Cardiac septum (tissue), 1 donor: Measurements from ENCODE around the gene RCE1. TPM values are rescaled to one million over a fixed set of nuclear protein-coding genes. Genes with fewer than 3 reads are reported as not detected.
"Not testable (repeated sequence)": the region's sequence is repeated elsewhere in the genome, so short reads cannot be mapped to it uniquely, and the experiment has no call there.

Experiments used
- DNase-seq: peaks from one replicate; pipeline ENCODE4 v3.0.0-alpha.2; 2020; ENCODE audit warnings: low spot score
- intact Hi-C: fragments of 100-400 bp; cut with DNase I; formaldehyde crosslinking; loops from one replicate; pipeline ENCODE4 v1.14.0; 2022
- long read RNA-seq: library from polyadenylated mRNA; unstranded; transcript quantifications from one replicate; pipeline ENCODE4 v2.0.0, GENCODE V29; 2021
- total RNA-seq: library from RNA; stranded (reverse); fragmentation: NEBNext Ultra II Directional; extraction: Animal tissue kit (Norgen Biotek cat#: 25700); gene quantifications from one replicate; pipeline ENCODE4 v1.2.1, GENCODE V29; 2021
- donor health status: DM: no; HTN: no; CAD: no.

Gene RCE1, protein sequence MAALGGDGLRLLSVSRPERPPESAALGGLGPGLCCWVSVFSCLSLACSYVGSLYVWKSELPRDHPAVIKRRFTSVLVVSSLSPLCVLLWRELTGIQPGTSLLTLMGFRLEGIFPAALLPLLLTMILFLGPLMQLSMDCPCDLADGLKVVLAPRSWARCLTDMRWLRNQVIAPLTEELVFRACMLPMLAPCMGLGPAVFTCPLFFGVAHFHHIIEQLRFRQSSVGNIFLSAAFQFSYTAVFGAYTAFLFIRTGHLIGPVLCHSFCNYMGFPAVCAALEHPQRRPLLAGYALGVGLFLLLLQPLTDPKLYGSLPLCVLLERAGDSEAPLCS
- total RNA-seq: 5.7 TPM
- long read RNA-seq, transcript RCE1-201 (8 exons, 1,485 nt): major isoform, 6 of 9 reads
- long read RNA-seq, partial matches to known transcripts: 1 of 9 reads
- long read RNA-seq, other reads (novel, unspliced or antisense): 2 of 9 reads

DNA sequence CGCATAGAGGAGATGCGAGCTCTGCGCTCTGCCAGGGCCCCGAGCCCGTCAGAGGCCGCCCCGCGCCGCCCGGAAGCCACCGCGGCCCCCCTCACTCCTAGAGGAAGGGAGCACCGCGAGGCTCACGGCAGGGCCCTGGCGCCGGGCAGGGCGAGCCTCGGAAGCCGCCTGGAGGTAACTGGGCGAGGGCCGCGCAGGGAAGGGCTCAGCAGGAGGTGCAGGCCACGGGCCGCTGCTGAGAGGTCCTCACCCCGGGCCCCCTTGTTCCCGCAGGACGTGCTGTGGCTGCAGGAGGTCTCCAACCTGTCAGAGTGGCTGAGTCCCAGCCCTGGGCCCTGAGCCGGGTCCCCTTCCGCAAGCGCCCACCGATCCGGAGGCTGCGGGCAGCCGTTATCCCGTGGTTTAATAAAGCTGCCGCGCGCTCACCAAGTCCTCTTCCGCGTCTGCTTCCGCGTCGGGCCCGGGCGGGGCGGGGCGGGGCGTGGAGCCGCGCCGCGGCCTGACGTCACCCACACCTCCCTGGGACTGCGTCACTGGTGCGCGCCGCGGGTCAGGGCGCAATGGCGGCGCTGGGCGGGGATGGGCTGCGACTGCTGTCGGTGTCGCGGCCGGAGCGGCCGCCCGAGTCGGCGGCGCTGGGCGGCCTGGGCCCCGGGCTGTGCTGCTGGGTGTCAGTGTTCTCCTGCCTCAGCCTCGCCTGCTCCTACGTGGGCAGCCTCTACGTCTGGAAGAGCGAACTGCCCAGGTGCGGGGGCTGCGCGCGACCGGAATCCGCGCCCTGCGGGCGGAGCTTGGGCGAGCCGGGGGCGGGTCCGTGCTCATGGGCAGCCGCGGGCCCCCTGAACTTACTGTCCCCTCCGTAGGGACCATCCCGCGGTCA, at the start of gene RCE1:
Gene RCE1 (plus strand): TSS at position 546 of the 880 bp plus-strand sequence. CDS start 15 bp downstream, at position 561.
- intact Hi-C loops: loop anchor here (1.0 kb wide), 1 partner anchor 13 kb away; no protein-coding TSS in a partner anchor
- DNase-seq: peak; percentile 95

- intact Hi-C loops, DNase-seq: not testable (repeated sequence)
Measured at GRCh38 chr11:66799815-66800214, 43.4 kb upstream of the RCE1 start.

- intact Hi-C loops: no loop called here
- no peak for DNase-seq
Measured at GRCh38 chr11:66800720-66801428, 42.4 kb upstream of the RCE1 start.

- intact Hi-C loops: no loop called here
- no peak for DNase-seq
Measured at GRCh38 chr11:66809592-66809991, 33.6 kb upstream of the RCE1 start.

DNA sequence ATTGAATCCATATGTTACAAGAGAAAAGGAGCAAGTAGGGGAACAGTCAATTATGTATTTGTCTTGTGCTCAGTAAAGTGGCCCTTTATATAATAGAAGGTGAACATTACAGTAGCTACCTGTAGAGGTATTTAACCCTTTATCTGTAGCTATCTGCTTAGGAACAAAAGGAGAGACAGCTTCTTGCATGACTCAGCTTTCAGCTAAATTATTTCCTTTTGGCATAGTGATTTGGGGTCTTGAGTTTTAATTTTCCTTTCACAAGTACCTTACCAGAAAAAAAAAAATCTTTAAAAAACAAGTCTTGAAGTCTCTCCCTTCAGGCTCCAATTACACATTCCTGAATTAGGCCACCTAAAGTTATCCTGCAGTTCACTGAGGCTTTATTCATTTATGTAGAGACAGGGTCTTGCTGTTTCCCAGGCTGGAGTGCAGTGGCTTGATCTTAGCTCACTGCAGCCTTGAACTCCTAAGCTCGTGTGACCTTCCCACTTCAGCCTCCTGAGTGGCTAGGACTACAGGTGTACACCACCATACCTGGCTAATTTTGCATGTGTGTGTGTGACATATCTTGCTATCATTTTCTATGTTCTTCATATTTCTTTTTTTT, 32.6 kb upstream of the RCE1 start:
- DNase-seq: no peak
- intact Hi-C loops: no loop called here

DNA sequence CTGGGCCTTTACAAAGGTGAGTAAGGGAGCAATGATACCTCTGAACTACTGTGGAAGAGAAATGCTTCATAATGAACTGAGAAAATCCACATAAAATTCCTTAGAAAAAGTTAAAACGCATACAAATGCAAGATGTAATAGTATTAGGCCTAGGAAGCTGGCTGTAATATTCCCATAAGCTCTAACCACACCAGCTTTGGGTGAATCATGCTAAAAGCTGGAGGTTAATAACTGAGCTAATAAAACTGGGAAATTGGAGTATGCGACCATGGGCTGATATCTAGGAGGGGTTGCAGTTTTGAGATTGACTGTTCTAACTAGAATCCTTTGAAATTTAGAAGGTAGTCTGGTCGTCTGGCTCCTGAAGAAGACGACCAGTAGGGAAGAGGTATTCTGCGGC, 28.6 kb upstream of the RCE1 start:
- DNase-seq: no peak
- intact Hi-C loops: no loop called here

DNA sequence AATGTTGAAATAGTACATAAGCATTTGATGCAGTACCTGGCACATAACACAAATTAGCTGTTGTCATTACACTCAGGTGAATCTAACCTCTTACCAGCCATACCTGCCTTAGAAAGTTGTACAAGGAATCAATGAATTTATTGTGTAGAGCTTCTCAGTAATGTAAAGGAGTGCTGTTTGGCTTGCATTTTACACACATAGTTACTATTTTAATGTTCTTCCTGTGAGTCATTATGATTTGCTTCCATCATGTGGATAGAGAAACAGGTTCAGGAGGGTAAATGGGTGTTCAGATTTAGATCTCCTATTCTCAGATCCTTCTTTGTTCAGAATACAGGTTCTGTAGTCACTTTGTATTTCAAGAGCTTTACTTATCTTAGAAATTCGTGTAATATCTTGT, 27.6 kb upstream of the RCE1 start:
- no peak for DNase-seq
- intact Hi-C loops: no loop called here

- DNase-seq: no peak
- intact Hi-C loops: no loop called here
Measured at GRCh38 chr11:66818231-66818955, 24.8 kb upstream of the RCE1 start.

- no peak for DNase-seq
Measured at GRCh38 chr11:66820381-66820780, 22.9 kb upstream of the RCE1 start.

DNA sequence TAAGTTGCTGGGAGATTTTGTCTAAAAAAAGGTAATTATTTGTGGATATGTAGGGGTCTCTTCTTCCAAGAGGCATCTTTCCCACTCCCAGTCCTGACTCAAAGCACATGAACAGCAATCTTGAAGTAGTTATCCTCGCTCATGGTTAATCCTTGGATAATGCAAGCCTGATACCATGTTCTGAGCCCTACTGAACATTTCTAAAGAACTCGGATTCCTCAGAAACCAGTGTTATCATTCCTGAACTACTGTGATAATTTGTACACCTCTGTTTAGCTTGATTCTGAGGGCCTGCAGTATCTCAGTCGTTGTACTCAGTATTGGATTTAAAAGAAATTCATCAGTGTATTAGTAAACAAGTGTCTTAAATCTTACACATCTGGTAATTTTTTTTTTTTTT, 22.3 kb upstream of the RCE1 start:
- DNase-seq: no peak
- intact Hi-C loops: no loop called here

More at GRCh38 chr11:66820381-66820780, 22.9 kb upstream of the RCE1 start:
- intact Hi-C loops: no loop called here

GRCh38 chr11:66823700-66824099, 19.5 kb upstream of the RCE1 start:
- intact Hi-C loops: no loop called here

DNA sequence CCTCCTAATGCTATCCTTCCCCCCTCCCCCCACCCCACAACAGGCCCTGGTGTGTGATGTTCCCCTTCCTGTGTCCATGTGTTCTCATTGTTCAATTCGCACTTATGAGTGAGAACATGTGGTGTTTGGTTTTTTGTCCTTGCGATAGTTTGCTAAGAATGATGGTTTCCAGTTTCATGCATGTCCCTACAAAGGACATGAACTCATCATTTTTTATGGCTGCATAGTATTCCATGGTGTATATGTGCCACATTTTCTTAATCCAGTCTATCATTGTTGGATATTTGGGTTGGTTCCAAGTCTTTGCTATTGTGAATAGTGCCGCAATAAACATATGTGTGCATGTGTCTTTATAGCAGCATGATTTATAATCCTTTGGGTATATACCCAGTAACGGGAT, 18.7 kb upstream of the RCE1 start:
- DNase-seq, intact Hi-C loops: not testable (repeated sequence)

More at GRCh38 chr11:66823700-66824099, 19.5 kb upstream of the RCE1 start:
- DNase-seq: no peak

DNA sequence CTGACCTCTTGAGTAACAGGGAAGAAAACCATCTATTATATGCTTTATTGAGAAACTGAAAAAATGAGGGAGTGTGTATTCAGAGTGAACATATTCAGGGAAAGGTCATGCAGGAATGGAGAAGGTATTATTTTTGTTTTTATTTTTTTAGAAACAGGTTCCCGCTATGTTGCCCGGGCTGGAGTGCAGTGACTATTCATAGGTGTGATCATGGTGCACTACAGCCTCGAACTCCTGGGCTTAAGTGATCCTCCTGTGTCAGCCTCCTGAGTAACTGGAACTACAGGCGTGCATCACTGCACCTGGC, 8.7 kb upstream of the RCE1 start:
- DNase-seq: no peak
- intact Hi-C loops: loop anchor here (1.0 to 10.0 kb wide), 2 partner anchors 140 to 260 kb away; no protein-coding TSS in a partner anchor

DNA sequence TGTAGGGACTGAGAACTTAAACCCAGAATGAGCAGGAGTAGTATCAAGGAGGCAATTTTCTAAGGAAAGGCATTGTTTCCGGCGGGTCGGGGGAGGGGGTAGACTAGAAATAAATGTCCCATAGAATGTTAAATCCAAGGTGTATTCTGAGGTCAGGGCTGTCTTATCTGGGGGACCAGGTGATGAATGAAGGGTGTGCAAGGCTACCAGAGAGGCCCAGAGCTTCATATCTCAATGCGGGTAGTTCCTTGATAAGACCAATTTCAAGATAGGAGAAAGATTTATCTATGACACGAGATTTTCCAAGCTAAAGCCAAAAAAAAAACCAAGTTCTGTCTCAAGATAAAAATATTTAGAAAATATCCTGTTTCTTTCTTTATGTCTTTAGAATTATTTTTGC, 8.3 kb upstream of the RCE1 start:
- intact Hi-C loops: loop anchor here (1.0 to 10.0 kb wide), 2 partner anchors 141 to 260 kb away; no protein-coding TSS in a partner anchor

DNA sequence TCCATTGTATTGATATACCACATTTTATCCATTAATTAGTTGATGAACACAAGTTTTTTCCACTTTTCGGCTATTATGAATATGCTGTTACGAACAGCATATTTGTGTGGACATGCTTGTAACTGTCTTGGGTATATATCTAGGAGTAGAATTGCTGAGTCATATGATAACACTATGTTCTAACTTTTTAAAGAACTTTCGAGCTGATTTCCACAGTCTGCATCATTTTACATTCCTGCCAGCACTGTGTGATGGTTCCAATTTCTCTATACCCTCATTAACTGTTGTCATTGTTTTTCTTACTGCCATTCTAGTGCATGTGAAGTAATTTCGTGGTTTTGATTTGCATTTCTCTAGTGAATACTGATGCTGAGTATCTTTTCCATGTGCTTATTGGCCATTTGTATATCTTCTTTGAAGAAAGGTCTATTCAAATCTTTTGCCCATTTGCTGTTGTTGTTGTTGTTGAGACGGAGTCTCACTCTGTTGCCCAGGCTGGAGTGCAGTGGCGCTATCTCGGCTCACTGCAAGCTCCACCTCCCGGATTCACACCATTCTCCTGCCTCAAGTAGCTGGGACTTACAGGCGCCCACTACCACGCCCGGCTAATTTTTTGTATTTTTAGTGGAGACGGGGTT, 7.4 kb upstream of the RCE1 start:
- intact Hi-C loops: loop anchor here (10.0 kb wide), 1 partner anchor 261 kb away; no protein-coding TSS in a partner anchor
- DNase-seq: no peak

More for the DNA sequence above, 8.3 kb upstream of the RCE1 start:
- DNase-seq: no peak

GRCh38 chr11:66840317-66841091, 2.7 kb upstream of the RCE1 start:
- intact Hi-C loops: no loop called here
- no peak for DNase-seq

DNA sequence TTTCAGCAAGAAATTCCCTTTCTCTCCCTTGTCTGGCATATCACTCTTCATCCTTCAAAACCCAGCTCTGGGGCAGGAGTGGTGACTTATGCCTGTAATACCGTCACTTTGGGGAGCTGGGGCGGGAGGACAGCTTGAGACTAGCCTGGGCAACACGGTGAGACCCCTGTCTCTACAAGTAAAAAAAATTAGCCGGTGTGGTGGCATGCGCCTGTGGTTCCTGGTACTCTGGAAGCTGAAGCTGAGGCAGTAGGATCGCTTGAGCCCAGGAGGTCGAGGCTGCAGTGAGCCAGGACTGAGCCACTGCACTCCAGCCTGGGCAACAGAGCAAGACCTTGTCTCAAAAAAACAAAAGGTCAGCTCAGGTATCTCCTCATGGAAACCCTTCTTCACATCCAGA, 1.4 kb upstream of the RCE1 start:
- intact Hi-C loops: no loop called here

More for the DNA sequence above, 1.4 kb upstream of the RCE1 start:
- peak; percentile 57 for DNase-seq
